Measurements from ENCODE around the gene PGAP2.

The PGAP2 gene

DNA sequence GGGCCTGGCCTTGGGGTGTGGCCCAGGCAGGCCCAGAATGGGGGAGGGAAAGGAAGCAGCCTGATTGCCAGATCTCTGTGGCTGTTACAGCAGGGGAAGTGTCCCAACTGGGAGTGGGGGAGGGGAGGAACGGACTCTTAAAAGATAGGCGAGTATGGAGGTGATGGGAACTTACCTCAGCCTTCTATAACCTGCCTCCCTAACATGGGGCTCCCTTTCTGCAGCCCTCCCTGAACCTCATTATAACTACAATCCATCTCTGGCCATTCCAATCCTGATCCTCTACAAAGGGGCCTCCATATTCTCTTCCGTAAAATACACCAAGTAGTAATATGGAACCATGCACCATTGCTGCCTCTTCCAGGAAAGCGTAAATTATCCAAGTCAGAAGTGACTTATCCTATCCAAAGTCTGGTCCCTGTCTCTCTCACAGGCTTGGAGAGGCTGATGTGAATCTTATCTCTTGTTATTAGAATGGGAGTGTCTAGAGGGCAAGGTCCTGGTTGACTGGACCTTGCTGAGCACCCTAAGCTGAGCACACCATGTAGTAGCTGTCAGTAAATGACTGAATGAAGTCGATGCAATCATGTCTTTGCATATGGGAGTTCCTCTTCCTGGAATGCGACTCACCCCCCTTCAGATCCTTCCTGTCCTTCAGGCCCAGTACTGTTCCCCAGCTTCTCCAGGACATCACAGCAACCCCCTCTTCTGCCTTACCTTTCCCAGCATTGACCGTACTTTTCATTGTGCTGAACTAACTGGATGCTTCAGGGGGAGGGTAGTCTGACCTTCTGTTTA lies 26.5 kb downstream of the PGAP2 start:
- Histone ChIP-seq H3K36me3 (ENCODE audit: insufficient read depth, low read length) (peaks cover 5% of the 10 kb centered on the region), H3K4me1 (ENCODE audit: insufficient read depth, low read length) (peaks cover 51% of the 10 kb centered on the region), H3K27ac (ENCODE audit: low read depth, low read length) (peak overlapping the region; percentile 16), H3K27me3 (ENCODE audit: control insufficient read depth in 1 of 2, insufficient read depth in 2 of 2, low read length in 2 of 2) (no peaks in the 10 kb centered on the region), H3K9me3 (ENCODE audit: low read length) (no peaks in the 10 kb centered on the region), H3K4me3 (ENCODE audit: low read depth in 1 of 2, low read length in 2 of 2) (no peak overlapping the region), H3K9ac (ENCODE audit: low read length) (no peak overlapping the region)

DNA sequence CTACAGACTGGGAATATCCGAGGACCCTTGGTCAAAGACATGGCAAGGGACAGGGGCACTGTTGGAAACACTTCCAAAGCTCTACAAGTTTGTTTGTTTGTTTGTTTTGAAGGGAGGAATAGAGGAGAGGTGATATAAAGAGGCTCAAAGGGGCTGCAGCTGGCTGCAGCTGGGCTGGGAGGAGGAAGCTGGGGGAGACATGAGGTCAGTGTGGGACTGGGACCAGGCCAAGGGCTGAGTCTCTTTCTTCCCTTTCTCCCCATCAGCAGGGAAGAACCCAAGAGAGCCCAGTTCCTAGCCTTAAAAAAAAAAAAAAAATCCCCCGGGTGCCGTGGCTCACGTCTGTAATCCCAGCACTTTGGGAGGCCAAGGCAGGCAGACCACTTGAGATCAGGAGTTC lies 27.4 kb downstream of the PGAP2 start:
- Histone ChIP-seq H3K36me3 (ENCODE audit: insufficient read depth, low read length) (no peaks in the 10 kb centered on the region), H3K9me3 (ENCODE audit: low read length) (no peaks in the 10 kb centered on the region), H3K9ac (ENCODE audit: low read length) (no peak overlapping the region), H3K27me3 (ENCODE audit: control insufficient read depth in 1 of 2, insufficient read depth in 2 of 2, low read length in 2 of 2) (no peaks in the 10 kb centered on the region), H3K27ac (ENCODE audit: low read depth, low read length) (peak overlapping the region; percentile 43), H3K4me3 (ENCODE audit: low read depth in 1 of 2, low read length in 2 of 2) (no peak overlapping the region), H3K4me1 (ENCODE audit: insufficient read depth, low read length) (peaks cover 53% of the 10 kb centered on the region)

DNA sequence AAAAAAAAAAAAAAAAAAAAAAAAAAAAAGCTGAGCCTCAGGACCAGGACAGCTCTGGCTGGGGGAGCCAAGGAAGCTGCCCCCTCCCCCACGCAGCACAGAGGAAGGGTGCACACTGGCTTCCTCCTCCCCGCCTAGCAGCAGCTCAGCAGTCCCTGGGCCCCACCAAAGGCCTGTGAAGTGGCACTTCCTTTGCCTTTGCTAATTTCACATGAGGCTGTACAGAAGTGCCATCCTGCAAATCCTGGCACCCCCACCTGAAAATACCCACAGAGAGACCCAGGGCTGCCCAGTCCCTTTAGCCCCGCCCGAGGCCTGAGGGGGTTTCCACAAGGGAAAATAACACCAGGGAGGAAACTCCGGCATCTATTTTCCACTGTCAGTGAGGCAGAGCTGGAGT lies 28.5 kb downstream of the PGAP2 start:
- no peak overlapping the region for H3K9ac ChIP-seq (ENCODE audit: low read length)
- H3K9me3 ChIP-seq (ENCODE audit: low read length), result no peaks in the 10 kb centered on the region
- H3K4me1 ChIP-seq (ENCODE audit: insufficient read depth, low read length), result peaks cover 56% of the 10 kb centered on the region
- no peaks in the 10 kb centered on the region for H3K36me3 ChIP-seq (ENCODE audit: insufficient read depth, low read length)
- no peak overlapping the region for H3K27ac ChIP-seq (ENCODE audit: low read depth, low read length)
- no peak overlapping the region for H3K4me3 ChIP-seq (ENCODE audit: low read depth in 1 of 2, low read length in 2 of 2)
- no peaks in the 10 kb centered on the region for H3K27me3 ChIP-seq (ENCODE audit: control insufficient read depth in 1 of 2, insufficient read depth in 2 of 2, low read length in 2 of 2)

DNA sequence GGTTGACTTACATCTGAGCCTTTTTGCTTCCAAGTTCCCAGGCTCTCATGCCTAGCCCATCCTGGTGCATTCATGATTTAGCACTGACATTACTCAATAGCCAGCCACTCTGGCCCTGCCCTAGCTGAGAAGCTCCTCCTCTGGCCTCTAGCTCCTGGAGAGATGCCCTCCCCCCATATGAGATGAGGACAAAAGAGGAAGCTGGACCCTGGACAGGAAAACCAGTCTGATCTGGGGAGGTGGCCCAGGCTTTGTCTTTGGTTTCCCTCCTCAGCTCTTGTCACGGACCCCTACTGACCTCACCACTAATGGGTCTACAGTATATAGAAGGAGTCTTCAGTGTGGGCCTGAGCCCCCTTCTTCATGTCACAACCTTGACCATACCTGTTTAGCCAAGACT lies 29.4 kb downstream of the PGAP2 start:
- Histone ChIP-seq H3K27ac (ENCODE audit: low read depth, low read length) (no peak overlapping the region), H3K36me3 (ENCODE audit: insufficient read depth, low read length) (no peaks in the 10 kb centered on the region), H3K4me3 (ENCODE audit: low read depth in 1 of 2, low read length in 2 of 2) (no peak overlapping the region), H3K4me1 (ENCODE audit: insufficient read depth, low read length) (peaks cover 58% of the 10 kb centered on the region), H3K9me3 (ENCODE audit: low read length) (no peaks in the 10 kb centered on the region), H3K27me3 (ENCODE audit: control insufficient read depth in 1 of 2, insufficient read depth in 2 of 2, low read length in 2 of 2) (no peaks in the 10 kb centered on the region), H3K9ac (ENCODE audit: low read length) (no peak overlapping the region)

DNA sequence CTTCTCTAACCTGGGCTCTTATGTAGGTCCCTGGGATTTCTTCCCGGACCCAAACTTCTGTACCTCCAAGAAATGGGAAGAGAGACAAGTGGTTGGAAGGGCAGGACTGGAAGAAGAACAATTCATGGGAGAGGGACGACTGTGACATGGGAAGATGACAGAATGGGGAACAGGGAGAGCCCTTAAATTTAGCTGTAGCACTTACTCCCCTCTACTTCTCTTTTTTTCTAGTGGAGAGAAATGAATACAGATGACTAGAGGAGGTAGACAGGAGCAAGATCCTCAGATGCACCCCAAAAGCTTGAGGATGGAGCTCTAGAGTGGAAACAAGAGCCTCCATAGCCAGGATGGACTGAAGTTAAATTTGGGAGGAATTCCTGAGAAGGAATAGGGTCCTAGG lies 30.1 kb downstream of the PGAP2 start:
- Histone ChIP-seq H3K27ac (ENCODE audit: low read depth, low read length) (no peak overlapping the region), H3K4me3 (ENCODE audit: low read depth in 1 of 2, low read length in 2 of 2) (no peak overlapping the region), H3K27me3 (ENCODE audit: control insufficient read depth in 1 of 2, insufficient read depth in 2 of 2, low read length in 2 of 2) (no peaks in the 10 kb centered on the region), H3K9me3 (ENCODE audit: low read length) (no peaks in the 10 kb centered on the region), H3K4me1 (ENCODE audit: insufficient read depth, low read length) (peaks cover 58% of the 10 kb centered on the region), H3K9ac (ENCODE audit: low read length) (no peak overlapping the region), H3K36me3 (ENCODE audit: insufficient read depth, low read length) (no peaks in the 10 kb centered on the region)

DNA sequence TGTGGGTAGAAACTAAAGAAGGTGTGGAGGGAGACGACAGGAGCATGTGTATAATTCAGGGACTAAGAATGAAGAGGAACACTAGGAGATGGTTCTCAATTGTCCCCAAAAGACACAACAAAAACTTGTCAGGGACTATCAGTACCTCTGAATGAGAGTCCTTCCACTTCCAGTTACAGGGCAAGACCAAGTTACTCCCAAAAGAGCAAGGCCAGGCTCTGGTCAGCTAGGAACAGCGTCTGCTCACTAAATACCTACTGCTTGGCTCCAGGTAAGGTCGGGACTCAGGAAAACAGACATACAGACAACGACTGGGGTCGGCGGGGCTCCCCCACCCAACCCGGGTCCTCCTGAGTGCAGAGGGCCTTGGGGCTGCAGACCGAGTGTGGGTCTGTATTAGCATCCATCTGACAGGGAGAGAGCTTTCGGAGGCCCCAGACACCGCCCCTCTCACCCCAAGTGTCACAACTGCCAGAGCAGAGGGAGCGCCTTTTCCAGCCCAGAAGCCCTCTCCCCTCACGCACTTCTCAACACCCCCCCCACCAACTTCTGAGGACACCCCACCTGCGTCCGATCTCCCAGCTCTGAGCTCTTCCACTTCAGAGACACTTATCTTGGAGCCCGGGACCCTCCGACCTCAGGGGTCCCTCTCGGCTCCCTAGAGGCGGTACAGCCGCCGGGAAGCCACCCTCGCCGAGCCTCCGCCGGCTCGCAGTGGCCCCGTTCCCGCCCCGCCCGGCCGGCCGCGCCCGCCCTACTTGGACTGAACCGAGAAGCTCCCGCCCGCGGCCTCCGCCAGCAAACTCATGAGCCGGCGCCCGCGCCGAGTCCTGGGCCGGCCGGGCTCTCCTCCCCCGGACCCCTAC lies 31.9 kb downstream of the PGAP2 start:
- H3K27me3 ChIP-seq (ENCODE audit: control insufficient read depth in 1 of 2, insufficient read depth in 2 of 2, low read length in 2 of 2), result no peaks in the 10 kb centered on the region
- peak overlapping the region; percentile 81 for H3K9ac ChIP-seq (ENCODE audit: low read length)
- peak overlapping the region; percentile 84 for H3K27ac ChIP-seq (ENCODE audit: low read depth, low read length)
- no peaks in the 10 kb centered on the region for H3K9me3 ChIP-seq (ENCODE audit: low read length)
- H3K4me3 ChIP-seq (ENCODE audit: low read depth in 1 of 2, low read length in 2 of 2), result peak overlapping the region; percentile 87 to 95
- H3K4me1 ChIP-seq (ENCODE audit: insufficient read depth, low read length), result peaks cover 47% of the 10 kb centered on the region
- H3K36me3 ChIP-seq (ENCODE audit: insufficient read depth, low read length), result no peaks in the 10 kb centered on the region

DNA sequence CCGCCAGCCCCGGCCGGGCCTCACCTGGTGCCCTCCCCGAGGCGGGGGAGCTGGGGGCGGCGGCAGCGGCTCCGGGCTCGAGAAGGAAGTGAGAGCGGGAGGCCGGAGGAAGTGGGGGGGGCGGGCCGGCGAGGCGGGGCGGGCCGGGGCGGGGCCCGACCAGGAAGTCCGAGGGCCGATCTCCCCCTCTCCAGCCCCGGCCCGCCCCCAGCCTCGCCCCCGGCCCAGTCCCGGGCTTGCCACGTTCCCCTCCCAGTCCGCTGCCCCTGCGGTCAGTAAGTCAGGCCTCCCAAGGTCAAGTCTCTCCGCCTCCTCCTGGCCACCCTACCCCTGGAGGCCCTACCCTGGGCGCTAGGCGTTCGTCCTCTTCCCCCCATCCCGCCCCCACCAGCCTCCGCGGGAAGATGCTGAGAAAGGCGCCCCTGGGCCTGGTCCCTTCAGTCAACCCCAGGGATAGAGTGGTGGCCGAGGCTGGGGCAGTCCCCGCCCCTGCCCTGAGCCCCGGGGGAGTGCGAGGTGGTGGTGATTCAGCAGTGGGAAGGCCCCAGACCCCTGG lies 32.6 kb downstream of the PGAP2 start, which contains the start of gene RHOG:
RHOG (minus strand) TSS at position 90 of the 556 bp plus-strand sequence. CDS start 12,821 bp downstream, outside the sequence.
- Histone ChIP-seq H3K9ac (ENCODE audit: low read length) (peak within 1 kb of the TSS; percentile 81), H3K4me3 (ENCODE audit: low read depth in 1 of 2, low read length in 2 of 2) (peak within 1 kb of the TSS; percentile 87 to 95), H3K9me3 (ENCODE audit: low read length) (no peaks in the 10 kb centered on the region), H3K27me3 (ENCODE audit: control insufficient read depth in 1 of 2, insufficient read depth in 2 of 2, low read length in 2 of 2) (no peaks in the 10 kb centered on the region), H3K27ac (ENCODE audit: low read depth, low read length) (peak within 1 kb of the TSS; percentile 93), H3K36me3 (ENCODE audit: insufficient read depth, low read length) (no peaks in the 10 kb centered on the region), H3K4me1 (ENCODE audit: insufficient read depth, low read length) (peaks cover 40% of the 10 kb centered on the region)

DNA sequence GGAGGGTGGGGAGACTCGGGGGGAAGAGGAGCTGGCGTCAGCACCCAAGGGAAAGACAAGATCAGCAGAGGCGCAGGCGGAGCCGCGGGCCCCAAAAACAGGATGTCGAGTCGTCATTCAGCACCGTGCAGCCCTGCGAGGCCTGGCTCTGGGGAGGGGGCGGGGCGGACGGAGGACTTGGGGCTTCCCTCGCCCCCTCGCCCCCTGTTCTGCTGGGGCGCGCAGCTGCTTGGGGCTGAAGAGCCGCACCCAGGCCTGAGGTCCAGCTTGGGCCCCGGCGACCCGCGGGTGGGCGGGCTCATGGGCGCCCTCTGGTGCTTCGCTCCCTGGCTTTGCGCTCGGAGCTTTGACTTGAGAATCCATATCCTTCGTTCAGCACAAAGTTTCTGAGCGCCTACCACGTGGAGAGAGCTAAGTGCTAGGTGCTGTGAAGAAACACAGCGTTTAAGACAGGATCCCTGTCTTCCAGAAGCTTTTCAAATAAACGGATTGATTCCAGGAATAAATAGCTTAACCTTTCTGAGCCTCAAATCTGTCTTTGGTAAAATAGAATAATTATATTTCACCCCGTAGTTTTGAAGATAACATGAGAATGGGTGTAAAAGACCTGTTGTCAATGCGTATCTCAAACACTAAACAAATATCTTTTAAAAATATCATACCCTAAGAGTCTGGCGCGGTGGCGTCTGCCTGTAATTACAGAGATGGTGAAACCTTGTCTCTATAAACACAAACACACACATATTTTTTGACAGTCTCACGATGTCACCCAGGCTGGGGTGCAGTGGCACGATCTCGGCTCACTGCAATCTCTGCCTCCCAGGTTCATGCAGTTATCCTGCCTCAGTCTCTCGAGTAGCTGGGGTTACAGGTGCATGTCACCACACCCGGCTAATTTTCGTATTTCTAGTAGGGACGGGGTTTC lies 33.3 kb downstream of the PGAP2 start:
- peak overlapping the region; percentile 24 for H3K9ac ChIP-seq (ENCODE audit: low read length)
- H3K4me1 ChIP-seq (ENCODE audit: insufficient read depth, low read length), result peaks cover 39% of the 10 kb centered on the region
- H3K27ac ChIP-seq (ENCODE audit: low read depth, low read length), result peak overlapping the region; percentile 93
- H3K36me3 ChIP-seq (ENCODE audit: insufficient read depth, low read length), result no peaks in the 10 kb centered on the region
- H3K9me3 ChIP-seq (ENCODE audit: low read length), result no peaks in the 10 kb centered on the region
- no peaks in the 10 kb centered on the region for H3K27me3 ChIP-seq (ENCODE audit: control insufficient read depth in 1 of 2, insufficient read depth in 2 of 2, low read length in 2 of 2)
- peak overlapping the region; percentile 57 to 95 for H3K4me3 ChIP-seq (ENCODE audit: low read depth in 1 of 2, low read length in 2 of 2)

DNA sequence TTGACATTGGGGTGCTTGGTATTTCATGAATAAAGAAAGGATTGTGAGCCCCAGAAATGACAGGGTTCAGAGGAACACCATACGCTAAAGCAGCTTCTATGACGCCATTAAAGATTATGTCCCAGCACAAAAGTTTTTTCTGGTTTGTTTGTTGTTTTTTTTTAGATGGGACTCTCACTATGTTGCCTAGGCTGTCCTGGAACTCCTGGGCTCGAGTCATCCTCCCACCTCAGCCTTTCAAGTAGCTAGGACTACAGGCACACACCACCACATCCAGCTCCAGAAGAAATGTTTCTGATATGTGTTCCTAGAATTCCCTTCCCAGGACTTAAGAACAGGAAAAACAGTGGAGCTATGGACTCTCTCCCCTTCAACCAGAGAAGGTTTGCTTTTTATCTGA lies 35.0 kb downstream of the PGAP2 start:
- Histone ChIP-seq H3K4me3 (ENCODE audit: low read depth in 1 of 2, low read length in 2 of 2) (no peak overlapping the region), H3K4me1 (ENCODE audit: insufficient read depth, low read length) (peaks cover 23% of the 10 kb centered on the region), H3K9ac (ENCODE audit: low read length) (no peak overlapping the region), H3K27ac (ENCODE audit: low read depth, low read length) (no peak overlapping the region), H3K36me3 (ENCODE audit: insufficient read depth, low read length) (no peaks in the 10 kb centered on the region), H3K9me3 (ENCODE audit: low read length) (no peaks in the 10 kb centered on the region), H3K27me3 (ENCODE audit: control insufficient read depth in 1 of 2, insufficient read depth in 2 of 2, low read length in 2 of 2) (no peaks in the 10 kb centered on the region)

DNA sequence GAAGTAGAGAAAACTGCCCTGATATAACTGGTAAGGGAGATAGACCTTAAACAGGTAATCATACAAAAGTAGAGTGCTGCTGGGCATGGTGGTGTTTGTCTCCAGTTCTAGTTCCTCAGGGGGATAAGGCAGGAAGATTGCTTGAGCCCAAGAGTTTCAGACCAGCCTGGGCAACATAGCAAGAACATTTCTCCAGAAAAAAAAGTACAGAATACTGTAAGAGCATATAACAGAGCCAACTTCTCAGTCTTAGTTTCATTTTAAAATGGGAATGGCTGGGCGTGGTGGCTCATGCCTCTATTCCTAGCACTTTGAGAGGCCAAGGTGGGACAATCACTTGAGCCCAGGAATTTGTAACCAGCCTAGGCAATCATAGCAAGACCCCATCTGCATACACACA lies 36.9 kb downstream of the PGAP2 start:
- Histone ChIP-seq H3K36me3 (ENCODE audit: insufficient read depth, low read length) (no peaks in the 10 kb centered on the region), H3K4me3 (ENCODE audit: low read depth in 1 of 2, low read length in 2 of 2) (no peak overlapping the region), H3K27ac (ENCODE audit: low read depth, low read length) (no peak overlapping the region), H3K9me3 (ENCODE audit: low read length) (no peaks in the 10 kb centered on the region), H3K27me3 (ENCODE audit: control insufficient read depth in 1 of 2, insufficient read depth in 2 of 2, low read length in 2 of 2) (no peaks in the 10 kb centered on the region), H3K4me1 (ENCODE audit: insufficient read depth, low read length) (peaks cover 5% of the 10 kb centered on the region), H3K9ac (ENCODE audit: low read length) (no peak overlapping the region)
